ENCODE data around the gene PRDM12.

Gene PRDM12

DNA sequence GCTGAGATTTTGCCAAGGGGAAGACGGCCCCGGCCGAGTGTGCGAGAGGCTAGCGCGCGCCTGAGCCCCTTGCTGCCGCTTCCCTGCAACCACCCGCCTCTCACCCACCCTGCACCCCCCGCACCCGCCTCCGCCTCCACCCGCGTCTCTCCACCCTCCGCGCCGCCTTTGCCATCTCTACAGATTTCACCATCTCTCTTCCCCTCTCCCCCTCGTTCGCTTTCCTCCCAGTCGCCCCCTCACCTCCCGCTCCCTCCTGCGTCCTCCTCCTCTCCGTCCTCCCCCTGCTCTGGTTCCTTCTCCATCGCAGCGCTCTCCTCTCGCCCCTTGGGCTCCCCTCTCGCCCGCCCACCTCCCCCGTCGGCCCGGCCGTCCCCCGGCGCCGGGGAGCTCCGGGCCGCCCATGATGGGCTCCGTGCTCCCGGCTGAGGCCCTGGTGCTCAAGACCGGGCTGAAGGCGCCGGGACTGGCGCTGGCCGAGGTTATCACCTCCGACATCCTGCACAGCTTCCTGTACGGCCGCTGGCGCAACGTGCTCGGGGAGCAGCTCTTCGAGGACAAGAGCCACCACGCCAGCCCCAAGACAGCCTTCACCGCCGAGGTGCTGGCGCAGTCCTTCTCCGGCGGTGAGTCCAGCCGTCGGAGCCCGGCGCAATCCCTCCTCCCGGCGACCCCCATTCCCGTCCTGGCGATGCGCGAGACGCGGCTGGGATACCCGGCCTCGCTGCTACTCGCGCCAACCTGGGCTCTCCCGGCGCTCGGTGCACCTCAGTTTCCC, at the start of gene PRDM12:
Gene PRDM12, plus strand, starts transcription at position 344 of the 778 bp plus-strand sequence. Its CDS starts 60 bp downstream, at position 404.
- DNase-seq (ENCODE audit: low read depth in 2 of 2), result no peak

DNA sequence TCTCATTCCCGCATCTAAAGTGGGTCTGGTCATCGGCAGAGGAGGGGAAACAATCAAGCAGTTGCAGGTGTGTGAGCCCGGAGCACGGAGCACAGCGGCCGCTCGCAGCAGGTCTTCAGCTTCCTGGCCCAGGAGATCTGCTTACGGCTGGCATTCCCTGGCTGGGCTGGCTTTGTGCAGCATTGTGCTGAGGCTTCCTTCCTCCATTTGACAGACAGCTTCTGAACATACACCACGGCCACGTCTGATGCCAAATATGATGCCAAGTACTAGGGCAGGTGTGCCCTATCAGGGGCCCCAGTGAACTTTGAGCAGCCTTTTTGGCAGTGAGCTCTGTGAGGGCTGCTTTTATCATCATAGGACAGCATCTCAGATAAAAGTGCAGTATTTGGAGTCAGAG, 47.9 kb upstream of the PRDM12 start:
- no peak for DNase-seq (ENCODE audit: low read depth in 2 of 2)

DNA sequence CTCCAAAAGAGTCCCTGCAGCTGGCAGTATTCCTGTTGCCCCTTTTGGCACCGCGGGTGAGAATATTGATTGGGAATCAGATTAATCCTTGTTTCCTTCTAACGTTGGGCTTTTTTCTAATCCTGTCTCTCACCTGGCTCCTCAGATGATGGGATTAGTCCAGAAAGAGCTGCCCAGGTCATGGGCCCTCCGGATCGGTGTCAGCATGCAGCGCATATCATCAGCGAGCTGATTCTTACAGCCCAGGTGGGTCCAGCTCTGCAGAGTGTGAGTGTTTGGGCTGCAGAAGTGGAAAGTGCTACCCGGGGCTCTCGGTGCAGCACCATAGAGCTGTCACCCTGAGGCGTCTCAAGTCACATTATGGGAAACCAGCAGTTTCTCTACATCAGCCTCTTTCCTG, 40.9 kb upstream of the PRDM12 start:
- DNase-seq (ENCODE audit: low read depth in 2 of 2), result no peak

- DNase-seq (ENCODE audit: low read depth in 2 of 2), result no peak
These were observed 40.2 kb upstream of the PRDM12 start for GRCh38 chr9:130624154-130624553.

DNA sequence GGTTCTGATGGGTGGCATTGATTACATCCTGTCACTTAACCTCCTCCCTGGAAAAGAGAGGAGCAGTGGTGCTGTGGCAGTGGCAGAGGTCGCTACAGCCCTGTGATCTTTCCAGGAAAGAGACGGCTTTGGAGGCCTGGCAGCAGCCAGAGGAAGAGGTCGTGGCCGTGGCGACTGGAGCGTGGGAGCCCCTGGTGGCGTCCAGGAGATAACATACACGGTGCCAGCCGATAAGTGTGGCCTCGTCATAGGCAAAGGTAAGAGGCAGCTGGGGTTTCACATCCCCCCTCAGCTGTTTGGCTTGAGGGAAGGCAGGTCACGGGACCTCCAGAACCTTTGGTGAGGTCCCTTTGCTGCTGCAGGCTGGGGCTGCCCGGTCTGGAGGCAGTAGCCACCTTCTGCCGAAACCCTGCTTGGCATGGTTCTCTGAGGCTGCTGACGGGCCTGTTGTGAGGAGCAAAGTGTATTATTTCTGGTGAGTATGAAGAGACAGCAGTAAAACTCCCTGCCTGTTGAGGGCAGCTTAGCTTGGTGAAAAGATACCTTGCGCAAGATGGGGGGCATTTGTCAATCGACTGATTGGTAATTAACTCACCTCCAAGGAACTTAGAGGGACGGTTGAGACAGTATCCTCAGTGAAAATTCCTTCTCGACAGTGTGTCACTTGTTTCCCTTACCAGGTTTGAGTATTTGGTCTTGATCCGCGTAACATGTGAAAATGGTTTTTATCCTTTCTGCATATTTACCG, 38.0 kb upstream of the PRDM12 start:
- no peak for DNase-seq (ENCODE audit: low read depth in 2 of 2)

- no peak for DNase-seq (ENCODE audit: low read depth in 2 of 2)
These were observed 37.3 kb upstream of the PRDM12 start for GRCh38 chr9:130627051-130627450.

DNA sequence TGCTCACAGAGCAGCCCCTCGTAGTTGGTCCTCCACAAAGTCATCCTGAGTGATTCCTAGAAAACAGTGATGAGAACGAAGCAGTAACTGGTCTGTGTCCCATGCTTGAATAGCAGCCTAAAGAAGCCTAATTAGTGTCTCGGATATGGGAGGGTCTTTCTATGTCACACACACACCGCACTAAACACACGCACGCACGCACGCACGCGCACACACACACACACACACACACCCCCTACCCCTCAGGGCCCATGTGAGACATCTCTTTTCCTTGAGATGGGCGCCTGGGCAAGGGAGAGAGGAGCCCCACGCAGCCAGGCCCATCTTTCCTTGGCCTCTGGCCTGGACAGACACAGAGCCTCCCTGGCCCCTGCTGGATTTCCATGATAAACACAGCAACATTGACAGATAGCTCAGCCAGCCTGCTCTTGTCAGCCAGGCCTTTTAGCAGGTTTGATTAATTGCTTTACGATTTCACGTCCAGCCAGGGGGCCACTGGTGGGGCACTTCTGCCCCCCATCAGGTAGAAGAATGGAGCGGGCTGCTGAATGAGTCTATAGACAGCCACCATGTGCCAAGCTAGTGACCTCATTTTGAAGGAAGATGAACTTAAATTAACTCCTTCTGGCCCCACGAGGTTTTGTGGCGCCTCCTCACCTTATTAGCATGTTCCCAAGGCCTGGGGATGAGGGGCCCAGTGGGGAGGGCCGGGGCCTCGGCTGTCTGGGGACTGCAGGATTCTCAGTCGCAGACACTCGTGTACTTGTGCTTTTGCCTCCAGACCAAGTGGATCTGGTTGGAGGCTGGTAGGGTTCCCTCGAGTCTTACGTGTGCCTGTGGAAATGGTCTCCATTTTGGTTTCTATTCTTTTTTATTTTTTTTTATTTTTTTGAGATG, 36.2 kb upstream of the PRDM12 start:
- DNase-seq (ENCODE audit: low read depth in 2 of 2), result no peak

- DNase-seq (ENCODE audit: low read depth in 2 of 2), result no peak
These were observed 34.8 kb upstream of the PRDM12 start for GRCh38 chr9:130629443-130630070.

DNA sequence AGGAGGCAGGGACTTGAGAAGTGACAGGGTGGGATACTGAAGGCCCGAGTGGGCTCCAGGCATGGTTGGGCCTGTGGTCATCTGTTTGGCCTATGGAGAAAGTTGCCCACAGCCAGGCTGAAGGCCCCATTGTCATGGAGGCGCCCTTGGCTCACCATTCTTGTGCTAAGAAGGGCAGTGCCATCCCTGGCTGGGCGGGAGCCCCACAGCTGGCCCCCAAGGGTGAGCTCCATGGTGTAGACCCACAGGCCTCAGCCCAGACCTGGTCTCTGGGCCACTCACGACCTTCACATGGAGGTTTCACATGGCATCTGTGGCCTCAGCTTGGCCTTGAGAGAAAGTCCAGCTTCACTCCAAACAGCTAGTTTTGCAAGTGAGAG, 34.3 kb upstream of the PRDM12 start:
- no peak for DNase-seq (ENCODE audit: low read depth in 2 of 2)

DNA sequence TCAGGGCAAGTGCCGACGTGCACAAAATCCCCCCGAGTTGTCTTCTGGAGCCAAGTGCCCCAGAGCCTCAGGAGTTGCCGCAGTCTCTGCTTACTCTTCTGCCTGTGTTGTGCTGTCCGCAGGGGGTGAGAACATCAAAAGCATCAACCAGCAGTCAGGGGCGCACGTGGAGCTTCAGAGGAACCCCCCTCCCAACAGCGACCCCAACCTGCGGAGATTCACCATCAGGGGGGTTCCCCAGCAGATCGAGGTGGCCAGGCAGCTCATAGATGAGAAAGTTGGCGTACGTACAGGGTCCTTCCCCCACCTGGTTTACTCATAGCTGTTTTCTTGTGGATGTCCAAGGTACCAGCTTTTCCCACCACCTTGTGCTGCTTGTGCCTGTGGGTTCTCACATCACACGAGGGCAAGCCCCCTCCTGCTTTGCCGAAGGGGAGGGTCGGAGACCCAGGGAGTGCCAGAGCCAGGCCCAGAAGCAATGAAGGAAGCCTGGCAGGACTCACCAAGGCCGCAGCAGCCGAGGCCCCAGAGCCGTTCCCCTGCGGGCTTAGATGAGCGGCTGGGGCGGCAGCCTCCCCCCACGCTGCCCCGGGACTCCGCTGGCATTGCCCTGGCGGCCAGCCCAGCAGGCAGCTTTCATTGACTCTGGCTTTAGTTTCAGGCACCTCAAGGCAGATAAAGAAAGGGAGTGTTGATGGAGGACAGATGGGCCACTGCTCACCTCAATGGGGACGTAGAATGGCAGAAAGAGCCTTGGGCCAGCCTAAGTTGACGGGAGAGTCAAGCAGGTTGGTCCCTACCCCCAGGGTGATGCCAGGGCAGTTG, 33.7 kb upstream of the PRDM12 start:
- DNase-seq (ENCODE audit: low read depth in 2 of 2), result no peak

- no peak for DNase-seq (ENCODE audit: low read depth in 2 of 2)
These were observed 32.9 kb upstream of the PRDM12 start for GRCh38 chr9:130631331-130632080.

DNA sequence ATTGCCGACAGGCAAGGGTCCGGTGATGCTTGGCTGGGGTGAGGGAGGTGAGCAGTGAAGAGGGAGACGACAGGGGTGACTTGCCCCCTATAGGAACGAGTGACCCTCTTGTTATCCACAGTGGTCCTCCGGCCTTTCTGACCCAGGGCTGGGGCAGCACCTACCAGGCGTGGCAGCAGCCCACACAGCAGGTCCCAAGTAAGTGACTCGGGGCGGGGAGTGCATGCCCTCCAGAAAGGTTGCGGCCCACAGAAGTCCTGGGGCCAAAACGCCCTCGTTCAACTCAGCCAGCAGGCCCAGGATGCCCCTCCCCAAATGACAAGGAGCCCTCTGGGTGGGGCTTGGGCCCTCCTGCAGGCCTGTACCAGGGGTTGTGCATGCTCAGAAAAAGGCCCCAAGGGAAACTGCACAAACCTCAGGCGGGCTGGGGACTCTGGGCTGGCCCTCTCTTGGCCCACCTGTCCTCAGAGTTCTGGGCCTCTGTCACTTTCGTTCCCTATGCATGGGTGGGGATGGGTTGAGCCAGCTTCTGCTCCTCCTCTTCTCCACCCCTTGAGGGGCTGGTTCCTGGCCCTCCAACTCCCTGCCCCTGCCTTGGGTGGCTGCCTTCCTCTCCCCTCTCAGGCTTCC, 32.2 kb upstream of the PRDM12 start:
- DNase-seq (ENCODE audit: low read depth in 2 of 2), result no peak

- DNase-seq (ENCODE audit: low read depth in 2 of 2), result no peak
These were observed 31.6 kb upstream of the PRDM12 start for GRCh38 chr9:130632841-130633240.

DNA sequence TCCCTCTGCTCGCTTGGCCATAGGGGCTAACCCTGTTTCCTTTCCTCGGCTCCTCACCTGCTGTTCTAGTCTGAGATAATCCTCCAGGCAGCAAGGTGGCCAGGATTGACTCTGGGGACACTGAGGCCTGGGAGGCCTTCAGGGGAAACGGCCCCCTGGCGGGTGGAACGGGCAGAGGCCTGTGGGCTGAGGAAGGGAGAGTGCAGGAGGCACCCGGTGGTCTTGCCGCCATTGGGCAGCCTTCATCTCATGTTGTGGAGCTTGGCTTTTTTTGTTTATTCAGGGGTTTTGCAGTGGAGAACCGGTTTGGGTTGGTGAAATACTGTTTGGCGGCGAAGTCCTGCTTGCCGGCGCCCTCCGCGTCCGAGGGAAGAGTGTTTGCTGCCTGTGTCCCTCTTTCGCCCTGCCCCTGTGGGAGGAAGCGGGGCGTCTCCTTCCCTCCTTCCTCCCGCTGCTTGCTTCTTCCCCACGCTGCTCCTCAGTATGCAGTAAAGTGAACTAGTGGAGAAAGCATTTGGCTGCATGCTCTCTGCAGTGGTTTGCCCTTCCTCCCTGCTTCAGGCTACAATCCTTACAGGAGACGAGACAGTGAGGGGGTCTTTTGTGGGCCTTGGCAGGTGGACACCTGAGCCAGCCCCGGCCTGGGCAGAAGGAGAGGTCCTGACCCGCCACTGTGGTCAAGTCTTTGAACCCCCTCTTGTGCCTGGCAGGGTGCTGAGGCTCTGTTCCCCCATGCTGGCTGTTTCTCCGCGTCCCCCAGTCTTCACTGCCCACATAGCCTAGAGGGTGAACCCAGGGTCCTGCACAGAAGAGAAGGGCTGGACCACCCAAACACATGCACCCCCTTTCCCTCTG, 30.8 kb upstream of the PRDM12 start:
- DNase-seq (ENCODE audit: low read depth in 2 of 2), result no peak

DNA sequence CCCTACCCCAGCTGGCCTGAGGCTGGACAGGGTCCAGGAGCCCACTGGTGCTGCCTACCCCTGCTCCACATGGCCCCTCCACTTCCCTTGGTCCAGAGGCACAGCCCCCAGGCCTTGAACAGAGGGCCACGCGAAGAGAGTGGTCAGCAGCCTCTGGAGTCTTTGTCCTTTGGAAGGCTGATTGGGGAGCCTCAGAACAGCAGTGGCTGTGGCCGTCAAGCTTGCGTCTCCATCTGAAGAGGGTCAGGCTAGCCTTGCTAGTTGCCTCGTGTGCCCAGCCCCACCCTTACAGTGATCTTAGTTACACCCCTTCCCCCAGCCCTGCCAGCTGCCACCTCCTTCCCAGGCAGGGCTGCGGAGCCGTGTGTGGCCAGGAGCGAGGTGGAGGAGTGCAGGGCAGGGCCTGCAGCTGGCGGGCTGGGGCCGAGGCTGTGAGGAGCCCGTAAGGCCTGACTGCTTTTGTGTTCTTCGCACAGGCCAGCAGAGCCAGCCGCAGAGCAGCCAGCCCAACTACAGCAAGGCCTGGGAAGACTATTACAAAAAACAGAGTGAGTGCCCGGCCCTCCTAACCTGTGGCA, 30.1 kb upstream of the PRDM12 start:
- no peak for DNase-seq (ENCODE audit: low read depth in 2 of 2)

DNA sequence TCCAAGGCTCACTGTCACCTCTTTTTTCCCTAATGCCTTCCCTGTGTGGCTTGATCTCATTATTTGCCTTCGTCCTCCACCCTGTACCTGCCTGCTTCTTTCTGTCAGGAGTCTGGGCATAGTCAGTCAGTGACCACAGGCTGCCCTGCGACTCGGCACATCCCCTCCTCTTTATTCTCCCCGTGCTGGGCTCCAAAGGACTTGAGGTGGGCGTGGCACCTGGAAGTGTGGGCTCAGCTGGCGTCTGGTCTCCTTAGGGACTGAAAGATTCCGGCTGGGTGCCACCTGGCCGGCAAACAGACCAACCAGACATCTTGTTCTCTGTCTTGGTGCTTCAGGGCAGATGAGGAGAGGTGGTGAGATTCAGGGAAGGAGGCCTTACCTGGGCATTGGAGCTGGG, 29.6 kb upstream of the PRDM12 start:
- no peak for DNase-seq (ENCODE audit: low read depth in 2 of 2)

GRCh38 chr9:130635306-130635705, 29.1 kb upstream of the PRDM12 start:
- no peak for DNase-seq (ENCODE audit: low read depth in 2 of 2)

Measured in stimulated activated CD4-positive, alpha-beta T cell treated with anti-CD3 and anti-CD28 coated beads, Interleukin-1b, Interleukin-23, amount 100 ng/mL, for 1 hour (primary cell).